Activated naive CD4-positive, alpha-beta T cell treated with anti-CD3 and anti-CD28 coated beads for 36 hours (primary cell): ENCODE measurements around the gene PCBP3. TPM values are rescaled to one million over a fixed set of nuclear protein-coding genes. Genes with fewer than 3 reads are reported as not detected.
"Not testable (repeated sequence)": the region's sequence is repeated elsewhere in the genome, so short reads cannot be mapped to it uniquely, and the experiment has no call there.

ENCODE experiments used
- CTCF ChIA-PET: fragments of 350-600 bp; sonication (Branson Sonifier 250); formaldehyde crosslinking; loops from one replicate; lab custom pipeline; 2021; ENCODE audit warnings: antibody characterized with exemption; lab: Charles Lee
- DNase-seq: peaks from one replicate; pipeline ENCODE4 v3.0.0-alpha.2; 2020
- H3K27ac Mint-ChIP-seq: one replicate; pipeline ENCODE4 v1.8.0; 2021; ENCODE audit warnings: mild to moderate bottlenecking, mixed read lengths
- H3K27me3 Mint-ChIP-seq: one replicate; pipeline ENCODE4 v1.8.0; 2021; ENCODE audit warnings: low read depth, mixed read lengths
- H3K36me3 Mint-ChIP-seq: one replicate; pipeline ENCODE4 v1.8.0; 2021; ENCODE audit warnings: low read depth, mixed read lengths
- H3K4me1 Mint-ChIP-seq: one replicate; pipeline ENCODE4 v1.8.0; 2021; ENCODE audit warnings: low read depth, mixed read lengths
- H3K4me3 Mint-ChIP-seq: one replicate; pipeline ENCODE4 v1.8.0; 2021; ENCODE audit warnings: mild to moderate bottlenecking, moderate library complexity, mixed read lengths
- H3K9me3 Mint-ChIP-seq: one replicate; pipeline ENCODE4 v1.8.0; 2021; ENCODE audit warnings: mixed read lengths
- intact Hi-C: fragments of 100-400 bp; cut with micrococcal nuclease; formaldehyde crosslinking; loops from one replicate; pipeline ENCODE4 v1.15.1; 2023
- total RNA-seq, 2 experiments: library from RNA; stranded (reverse); gene quantifications; one replicate each; pipeline ENCODE4 v1.2.3, GENCODE V29; 2021

PCBP3 gene
- total RNA-seq, 2 experiments from 2014 or later: 10.0 to 10.2 TPM

GRCh38 chr21:45604681-45605080, 38.8 kb upstream of the PCBP3 start:
- H3K4me3 Mint-ChIP-seq, DNase-seq, H3K36me3 Mint-ChIP-seq, H3K27ac Mint-ChIP-seq, H3K4me1 Mint-ChIP-seq, intact Hi-C loops, H3K27me3 Mint-ChIP-seq, CTCF ChIA-PET: not testable (repeated sequence)
- H3K9me3 Mint-ChIP-seq: peaks cover 20% of the 10 kb centered on the region

DNA sequence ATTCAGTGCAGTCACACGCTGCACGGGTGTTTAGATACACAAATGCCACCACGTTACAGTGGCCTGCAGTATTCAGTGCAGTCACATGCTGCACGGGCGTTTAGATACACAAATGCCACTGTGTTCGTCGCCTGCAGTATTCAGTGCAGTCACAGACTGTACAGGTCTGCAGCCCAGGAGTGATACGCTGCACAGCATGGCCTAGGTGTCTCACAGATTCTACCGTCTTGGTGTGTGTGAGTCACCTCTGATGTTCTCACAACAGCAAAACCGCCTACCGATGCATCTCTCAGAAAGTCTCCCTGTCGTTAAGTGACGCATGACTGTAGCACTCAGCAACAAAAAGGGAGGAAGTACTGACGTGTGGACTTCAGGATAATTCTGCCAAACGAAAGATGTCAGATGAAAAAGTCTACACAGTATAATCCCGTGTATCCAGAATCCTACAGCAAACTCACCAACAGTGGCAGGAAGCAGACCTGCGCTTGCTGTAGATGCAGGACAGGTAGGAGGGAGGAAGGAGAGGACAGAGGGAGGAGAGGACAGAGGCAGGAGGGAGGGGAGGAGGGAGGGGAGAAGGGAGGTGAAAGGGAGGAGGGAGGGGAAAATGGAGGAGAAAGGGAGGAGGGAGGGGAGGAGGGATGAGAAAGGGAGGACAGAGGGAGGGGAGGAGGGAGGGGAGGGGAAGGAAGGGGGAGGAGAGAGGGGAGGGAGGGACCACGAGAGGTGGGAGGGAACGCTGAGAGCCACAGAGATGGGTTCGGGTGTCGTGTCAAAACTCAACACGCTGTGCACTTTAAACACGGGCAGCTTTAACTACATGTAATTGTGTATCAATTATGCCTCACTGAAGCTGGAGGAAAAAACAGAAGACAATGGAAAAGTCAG, 36.3 kb upstream of the PCBP3 start:
- intact Hi-C loops: loop anchor here (1.0 kb wide), 1 partner anchor 15 kb away; no protein-coding TSS in a partner anchor
- CTCF ChIA-PET: interaction anchor here (1.5 kb wide), 1 partner anchor 10 kb away, joined by 3 read pairs; no protein-coding TSS in a partner anchor
- Mint-ChIP-seq H3K4me1 (peaks cover 6% of the 10 kb centered on the region), H3K27me3 (no peaks in the 10 kb centered on the region), H3K9me3 (peaks cover 16% of the 10 kb centered on the region), H3K36me3 (no peaks in the 10 kb centered on the region), H3K27ac (peak overlapping the region; percentile 78), H3K4me3 (peak overlapping the region; percentile 38)
- DNase-seq: peak; percentile 71

- Mint-ChIP-seq H3K27ac (no peak overlapping the region), H3K9me3 (peaks cover 15% of the 10 kb centered on the region), H3K36me3 (no peaks in the 10 kb centered on the region), H3K4me1 (peaks cover 6% of the 10 kb centered on the region), H3K27me3 (no peaks in the 10 kb centered on the region), H3K4me3 (no peak overlapping the region)
- CTCF ChIA-PET: interaction anchor here (1.5 kb wide), 1 partner anchor 11 kb away, joined by 3 read pairs; no protein-coding TSS in a partner anchor
- intact Hi-C loops: loop anchor here (1.0 kb wide), 1 partner anchor 16 kb away; no protein-coding TSS in a partner anchor
- DNase-seq: no peak
Measured at GRCh38 chr21:45607909-45608295, 35.6 kb upstream of the PCBP3 start.

DNA sequence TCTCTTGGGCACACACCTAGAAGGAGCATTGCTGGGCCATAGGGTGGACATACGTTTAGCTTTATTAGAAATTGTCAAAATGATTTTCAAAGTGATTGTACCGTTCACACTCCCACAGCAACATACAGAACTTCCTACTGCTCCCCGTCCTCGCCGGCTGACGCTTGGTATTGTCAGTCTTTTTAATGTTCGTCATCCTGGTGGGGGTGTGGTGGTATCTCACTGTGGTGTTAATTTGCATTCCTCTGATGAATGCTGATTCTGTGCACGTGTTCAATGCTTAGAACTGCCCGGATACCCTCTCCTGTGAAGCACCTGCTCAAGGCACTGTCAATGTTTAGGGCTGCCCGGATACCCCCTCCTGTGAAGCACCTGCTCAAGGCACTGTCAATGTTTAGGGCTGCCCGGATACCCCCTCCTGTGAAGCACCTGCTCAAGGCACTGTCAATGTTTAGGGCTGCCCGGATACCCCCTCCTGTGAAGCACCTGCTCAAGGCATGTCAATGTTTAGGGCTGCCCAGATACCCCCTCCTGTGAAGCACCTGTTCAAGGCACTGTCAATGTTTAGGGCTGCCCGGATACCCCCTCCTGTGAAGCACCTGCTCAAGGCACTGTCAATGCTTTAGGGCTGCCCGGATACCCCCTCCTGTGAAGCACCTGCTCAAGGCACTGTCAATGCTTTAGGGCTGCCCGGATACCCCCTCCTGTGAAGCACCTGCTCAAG, 34.6 kb upstream of the PCBP3 start:
- H3K36me3 Mint-ChIP-seq, DNase-seq, H3K4me3 Mint-ChIP-seq, H3K27ac Mint-ChIP-seq, intact Hi-C loops, H3K9me3 Mint-ChIP-seq, H3K27me3 Mint-ChIP-seq: not testable (repeated sequence)
- CTCF ChIA-PET: interaction anchor here (1.5 kb wide), 1 partner anchor 12 kb away, joined by 3 read pairs; no protein-coding TSS in a partner anchor
- H3K4me1 Mint-ChIP-seq: peaks cover 10% of the 10 kb centered on the region

- H3K36me3 Mint-ChIP-seq, intact Hi-C loops, H3K4me3 Mint-ChIP-seq, H3K27me3 Mint-ChIP-seq, H3K9me3 Mint-ChIP-seq, DNase-seq, H3K27ac Mint-ChIP-seq, CTCF ChIA-PET: not testable (repeated sequence)
- H3K4me1 Mint-ChIP-seq: peaks cover 12% of the 10 kb centered on the region
Measured at GRCh38 chr21:45609616-45610015, 33.9 kb upstream of the PCBP3 start.

DNA sequence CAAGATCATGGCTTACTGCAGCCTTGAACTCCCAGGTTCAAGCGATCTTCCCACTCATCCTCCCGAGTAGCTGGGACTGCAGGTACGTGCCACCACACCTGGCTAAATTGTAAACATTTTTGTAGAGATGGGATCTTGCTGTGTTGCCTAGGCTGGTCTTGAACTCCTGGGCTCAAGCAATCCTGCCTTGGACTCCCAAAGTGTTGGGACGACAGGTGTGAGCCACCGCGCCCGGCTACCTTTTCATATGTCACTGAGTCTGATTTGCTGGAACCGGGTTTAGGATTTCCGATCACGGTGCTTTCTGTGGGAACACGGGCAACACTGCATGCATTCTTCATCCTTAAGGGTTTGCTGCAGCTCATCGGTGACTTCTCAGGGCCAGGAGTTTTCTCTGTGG, 32.2 kb upstream of the PCBP3 start:
- DNase-seq: no peak
- CTCF ChIA-PET: interaction anchor here (0.8 kb wide), 1 partner anchor 15 kb away, joined by 3 read pairs; no protein-coding TSS in a partner anchor
- H3K36me3 Mint-ChIP-seq: no peaks in the 10 kb centered on the region
- no peak overlapping the region for H3K4me3 Mint-ChIP-seq
- H3K4me1 Mint-ChIP-seq: peaks cover 27% of the 10 kb centered on the region
- no peaks in the 10 kb centered on the region for H3K27me3 Mint-ChIP-seq
- H3K27ac Mint-ChIP-seq: no peak overlapping the region
- no peaks in the 10 kb centered on the region for H3K9me3 Mint-ChIP-seq
- intact Hi-C loops: no loop called here

DNA sequence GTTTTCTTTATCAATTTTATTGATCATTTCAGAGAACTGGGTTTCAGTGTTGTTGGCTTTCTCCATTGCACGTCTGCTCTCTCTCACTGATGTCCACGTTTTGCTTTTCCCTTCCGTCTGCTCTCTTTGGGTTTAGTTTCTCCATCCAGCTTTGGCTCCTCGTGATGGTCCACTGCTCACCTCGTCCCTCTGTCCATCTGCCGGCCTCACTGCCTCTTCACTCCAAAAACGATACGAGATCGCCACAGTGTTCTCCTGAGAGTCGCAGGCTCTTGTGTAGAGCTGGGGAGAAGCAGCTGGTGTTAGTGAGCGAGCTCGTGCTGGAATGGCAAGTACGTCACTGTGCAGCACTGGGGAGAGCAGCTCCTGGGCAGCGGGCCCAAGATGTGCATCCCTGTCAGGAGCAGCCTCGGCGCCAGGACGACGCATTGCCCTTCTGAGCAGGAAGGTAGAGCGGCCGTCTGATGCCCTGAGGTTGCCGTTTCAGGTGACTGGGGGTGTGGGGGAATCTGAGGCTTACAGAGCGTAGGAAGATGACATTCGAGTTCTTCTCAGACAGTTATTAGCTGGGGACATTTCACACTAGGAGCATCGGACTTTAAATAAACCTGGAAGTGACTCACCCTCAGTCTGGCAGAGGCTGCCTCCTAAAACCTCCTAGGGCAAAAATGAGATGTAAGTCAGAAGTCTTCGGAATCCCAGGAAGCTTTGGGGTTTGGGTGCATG, 31.4 kb upstream of the PCBP3 start:
- Mint-ChIP-seq H3K4me1 (peaks cover 34% of the 10 kb centered on the region), H3K27me3 (no peaks in the 10 kb centered on the region), H3K27ac (no peak overlapping the region), H3K9me3 (no peaks in the 10 kb centered on the region), H3K36me3 (no peaks in the 10 kb centered on the region), H3K4me3 (no peak overlapping the region)
- no peak for DNase-seq
- CTCF ChIA-PET: interaction anchor here (0.8 kb wide), 1 partner anchor 16 kb away, joined by 3 read pairs; no protein-coding TSS in a partner anchor
- intact Hi-C loops: no loop called here

DNA sequence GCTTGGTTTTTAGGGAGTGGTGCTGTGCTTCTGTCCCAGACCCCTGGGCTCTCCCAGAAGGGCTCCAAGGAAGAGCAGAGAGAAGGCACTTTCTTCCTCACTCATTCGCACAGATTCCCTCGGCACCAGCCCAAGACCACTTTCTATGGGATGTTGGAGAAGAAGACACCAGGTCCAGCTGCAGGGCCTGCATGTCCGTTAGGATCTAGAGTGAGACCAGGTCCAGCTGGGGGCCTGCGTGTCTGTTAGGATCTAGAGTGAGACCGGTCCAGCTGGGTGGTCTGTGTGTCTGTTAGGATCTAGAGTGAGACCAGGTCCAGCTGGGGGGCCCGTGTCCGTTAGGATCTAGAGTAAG, 30.9 kb upstream of the PCBP3 start:
- H3K4me3 Mint-ChIP-seq, intact Hi-C loops, H3K27ac Mint-ChIP-seq, CTCF ChIA-PET, H3K9me3 Mint-ChIP-seq, H3K27me3 Mint-ChIP-seq, DNase-seq, H3K36me3 Mint-ChIP-seq: not testable (repeated sequence)
- peaks cover 34% of the 10 kb centered on the region for H3K4me1 Mint-ChIP-seq

DNA sequence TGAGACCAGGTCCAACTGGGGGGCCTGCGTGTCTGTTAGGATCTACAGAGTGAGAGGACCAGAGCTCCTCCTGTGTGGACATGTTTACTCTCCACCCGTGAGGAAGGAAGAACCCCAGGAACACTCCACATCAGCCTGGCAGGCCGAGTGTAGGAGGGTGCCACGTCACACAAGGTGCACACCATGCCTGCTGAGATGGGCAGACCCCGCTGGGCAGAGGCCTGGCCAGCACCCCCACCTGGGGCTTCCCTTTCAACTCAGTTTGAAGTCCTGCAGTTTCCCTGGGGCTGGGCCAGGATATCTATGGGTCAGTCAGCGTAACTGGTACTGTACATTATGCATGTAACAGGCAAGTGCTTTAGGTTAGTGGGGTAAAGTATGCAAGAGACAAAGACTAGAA, 30.1 kb upstream of the PCBP3 start:
- intact Hi-C loops: no loop called here
- CTCF ChIA-PET: no interaction called here
- Mint-ChIP-seq H3K27me3 (no peaks in the 10 kb centered on the region), H3K4me1 (peaks cover 33% of the 10 kb centered on the region), H3K4me3 (no peak overlapping the region), H3K9me3 (no peaks in the 10 kb centered on the region), H3K27ac (no peak overlapping the region), H3K36me3 (no peaks in the 10 kb centered on the region)
- DNase-seq: no peak

GRCh38 chr21:45613881-45614280, 29.6 kb upstream of the PCBP3 start:
- DNase-seq: no peak
- Mint-ChIP-seq H3K4me1 (peaks cover 31% of the 10 kb centered on the region), H3K36me3 (no peaks in the 10 kb centered on the region), H3K27ac (no peak overlapping the region), H3K4me3 (no peak overlapping the region), H3K27me3 (no peaks in the 10 kb centered on the region), H3K9me3 (no peaks in the 10 kb centered on the region)
- CTCF ChIA-PET: no interaction called here
- intact Hi-C loops: no loop called here

DNA sequence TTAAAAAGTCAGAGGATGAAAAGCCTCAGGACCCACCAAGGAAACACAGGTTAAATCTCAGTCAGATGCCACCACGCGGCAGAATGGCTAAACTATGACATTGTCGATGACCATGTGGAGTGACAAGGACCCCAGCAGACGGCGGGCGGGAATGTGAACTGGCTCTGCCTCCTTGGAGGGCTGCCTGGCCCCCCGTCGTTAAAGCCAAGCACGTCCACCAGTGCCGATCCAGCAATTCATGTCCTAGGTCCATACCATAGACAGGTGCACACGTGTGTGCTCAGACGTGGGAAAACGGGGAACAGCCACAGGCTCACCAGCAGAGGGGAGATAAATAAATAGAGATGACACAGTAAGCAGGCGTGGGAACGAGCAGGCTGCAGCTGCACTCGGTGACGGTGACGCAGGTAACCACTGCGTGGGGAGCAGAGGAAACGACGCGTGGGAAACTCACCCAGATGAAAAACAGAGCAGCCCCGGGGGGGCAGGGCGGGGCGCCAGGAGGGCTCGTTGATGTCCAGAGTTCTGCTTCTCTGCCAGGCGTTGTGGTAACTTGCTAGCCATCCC, 28.3 kb upstream of the PCBP3 start:
- Mint-ChIP-seq H3K27me3 (no peaks in the 10 kb centered on the region), H3K27ac (no peak overlapping the region), H3K4me3 (peak overlapping the region; percentile 58), H3K4me1 (peaks cover 31% of the 10 kb centered on the region), H3K36me3 (no peaks in the 10 kb centered on the region), H3K9me3 (peaks cover 5% of the 10 kb centered on the region)
- DNase-seq: peak; percentile 88
- intact Hi-C loops: loop anchor here (1.0 kb wide), 2 partner anchors 28 to 205 kb away; partner anchors contain the start of gene PCBP3
- CTCF ChIA-PET: interaction anchor here (1.6 kb wide), 1 partner anchor 19 kb away, joined by 7 read pairs; no protein-coding TSS in a partner anchor
